Activated CD8-positive, alpha-beta memory T cell treated with anti-CD3 and anti-CD28 coated beads, Interleukin-2, amount 50 U/mL, for 1 hour (primary cell): ENCODE data around the gene BACE1-AS.
"Not testable (repeated sequence)": the region's sequence is repeated elsewhere in the genome, so short reads cannot be mapped to it uniquely, and the experiment has no call there.

Source experiments
- DNase-seq: peaks from one replicate; pipeline ENCODE4 v3.0.0-alpha.2; 2020; ENCODE audit errors: extremely low read depth

BACE1-AS gene

GRCh38 chr11:117327255-117327566 is 36.1 kb downstream of the BACE1-AS start:
- not testable (repeated sequence) for DNase-seq

- peak; percentile 83 for DNase-seq
These were observed 36.6 kb downstream of the BACE1-AS start, which contains the start of gene CEP164 for GRCh38 chr11:117327567-117328374. CEP164 (plus strand) TSS chr11:117327854; CDS start chr11:117338587, 10,733 bp downstream.

- no peak for DNase-seq
These were observed 37.3 kb downstream of the BACE1-AS start for GRCh38 chr11:117328375-117329010.

GRCh38 chr11:117332843-117333242 is 41.7 kb downstream of the BACE1-AS start:
- no peak for DNase-seq

GRCh38 chr11:117333917-117334316 is 42.8 kb downstream of the BACE1-AS start:
- no peak for DNase-seq

GRCh38 chr11:117334896-117335295 is 43.8 kb downstream of the BACE1-AS start:
- no peak for DNase-seq

GRCh38 chr11:117335399-117335798 is 44.3 kb downstream of the BACE1-AS start:
- DNase-seq, result no peak

GRCh38 chr11:117337076-117337475 is 45.9 kb downstream of the BACE1-AS start:
- no peak for DNase-seq
